NOMO-1 (cell line): ENCODE measurements around the gene THNSL1.
A peak's percentile ranks its signal among the peaks of the same experiment; 100 is the strongest.
"Not testable (repeated sequence)": the region's sequence is repeated elsewhere in the genome, so short reads cannot be mapped to it uniquely, and the experiment has no call there.

Experiments used
- DNase-seq, 2 experiments: peaks; one replicate each; lab custom pipeline; 2025; ENCODE audit not compliant: unreplicated experiment in 2 of 2; lab: John Stamatoyannopoulos, UW

THNSL1 gene

GRCh38 chr10:25016376-25017153, at the start of gene THNSL1:
Gene THNSL1, plus strand, starts transcription at chr10:25016612. Its CDS starts 6,612 bp downstream, at chr10:25023224.
- peak; percentile 96 to 98 for DNase-seq

- DNase-seq = no peak
These were observed 49.4 kb upstream of the THNSL1 start for GRCh38 chr10:24966962-24967481.

GRCh38 chr10:24968349-24968748, 48.1 kb upstream of the THNSL1 start:
- no peak for DNase-seq

- not testable (repeated sequence) for DNase-seq
These were observed 47.5 kb upstream of the THNSL1 start for GRCh38 chr10:24968951-24969350.

GRCh38 chr10:24969841-24970281, 46.6 kb upstream of the THNSL1 start:
- no peak for DNase-seq

GRCh38 chr10:24971374-24971773, 45.0 kb upstream of the THNSL1 start:
- no peak for DNase-seq

GRCh38 chr10:24973163-24973562, 43.2 kb upstream of the THNSL1 start:
- DNase-seq = no peak

- DNase-seq = no peak
These were observed 41.4 kb upstream of the THNSL1 start for GRCh38 chr10:24974976-24975375.

- no peak for DNase-seq
These were observed 36.7 kb upstream of the THNSL1 start for GRCh38 chr10:24979685-24980084.

- DNase-seq = no peak
These were observed 35.2 kb upstream of the THNSL1 start for GRCh38 chr10:24981161-24981710.

- no peak for DNase-seq
These were observed 33.9 kb upstream of the THNSL1 start for GRCh38 chr10:24982319-24983112.

GRCh38 chr10:24983130-24983529, 33.3 kb upstream of the THNSL1 start:
- no peak for DNase-seq

GRCh38 chr10:24983946-24984345, 32.5 kb upstream of the THNSL1 start:
- no peak for DNase-seq

- no peak for DNase-seq
These were observed 31.5 kb upstream of the THNSL1 start for GRCh38 chr10:24984906-24985305.

- DNase-seq = no peak
These were observed 27.4 kb upstream of the THNSL1 start for GRCh38 chr10:24988831-24989640.

GRCh38 chr10:24989867-24990266, 26.5 kb upstream of the THNSL1 start:
- DNase-seq = no peak

- DNase-seq = no peak
These were observed 25.1 kb upstream of the THNSL1 start for GRCh38 chr10:24991298-24991697.

- DNase-seq = no peak
These were observed 23.8 kb upstream of the THNSL1 start for GRCh38 chr10:24992512-24993133.

GRCh38 chr10:24993237-24993958, 23.0 kb upstream of the THNSL1 start:
- no peak for DNase-seq
